Ureter (tissue), 1 donor: ENCODE measurements around the gene NCOA5. TPM values are rescaled to one million over a fixed set of nuclear protein-coding genes. Genes with fewer than 3 reads are reported as not detected.

Source experiments
- DNase-seq: peaks from one replicate; pipeline ENCODE4 v3.0.0-alpha.2; 2020; ENCODE audit warnings: low spot score
- total RNA-seq: library from RNA; stranded (reverse); gene quantifications from one replicate; pipeline ENCODE4 v1.2.4, GENCODE V29; 2023
- donor health status: DM: yes; HTN: yes; CAD: no.

The NCOA5 gene
- total RNA-seq, 1 donor from 2014 or later: 30.0 TPM

- peak; percentile 12 for DNase-seq
Measured at GRCh38 chr20:46062151-46062550, 27.6 kb downstream of the NCOA5 start.

- peak; percentile 10 for DNase-seq
Measured at GRCh38 chr20:46060975-46061374, 28.8 kb downstream of the NCOA5 start.

GRCh38 chr20:46060301-46060881, 29.4 kb downstream of the NCOA5 start:
- peak; percentile 35 for DNase-seq

- no peak for DNase-seq
Measured at GRCh38 chr20:46058599-46059281, 31.0 kb downstream of the NCOA5 start.

GRCh38 chr20:46057856-46058598, 31.7 kb downstream of the NCOA5 start:
- peak; percentile 48 for DNase-seq

- DNase-seq: no peak
Measured at GRCh38 chr20:46056970-46057855, 32.5 kb downstream of the NCOA5 start.

- DNase-seq: no peak
Measured at GRCh38 chr20:46056027-46056833, 33.5 kb downstream of the NCOA5 start.

GRCh38 chr20:46055269-46055668, 34.5 kb downstream of the NCOA5 start:
- no peak for DNase-seq

GRCh38 chr20:46054606-46055005, 35.2 kb downstream of the NCOA5 start:
- DNase-seq: no peak

GRCh38 chr20:46053416-46053815, 36.3 kb downstream of the NCOA5 start:
- no peak for DNase-seq

- no peak for DNase-seq
Measured at GRCh38 chr20:46051556-46052308, 38.0 kb downstream of the NCOA5 start.

- no peak for DNase-seq
Measured at GRCh38 chr20:46050885-46051284, 38.9 kb downstream of the NCOA5 start.

- DNase-seq: no peak
Measured at GRCh38 chr20:46050444-46050843, 39.3 kb downstream of the NCOA5 start.

- DNase-seq: no peak
Measured at GRCh38 chr20:46049815-46050214, 39.9 kb downstream of the NCOA5 start.

- DNase-seq: no peak
Measured at GRCh38 chr20:46049190-46049589, 40.6 kb downstream of the NCOA5 start.

GRCh38 chr20:46047821-46048220, 41.9 kb downstream of the NCOA5 start:
- no peak for DNase-seq

- DNase-seq: no peak
Measured at GRCh38 chr20:46046588-46047310, 43.0 kb downstream of the NCOA5 start.

- DNase-seq: no peak
Measured at GRCh38 chr20:46044896-46045295, 44.9 kb downstream of the NCOA5 start.

- no peak for DNase-seq
Measured at GRCh38 chr20:46043556-46043955, 46.2 kb downstream of the NCOA5 start.
